ENCODE results near the gene MRPS10. TPM values are rescaled to one million over a fixed set of nuclear protein-coding genes. Genes with fewer than 3 reads are reported as not detected.

The MRPS10 gene
- total RNA-seq: 41.5 and 65.3 TPM in 2 replicates

GRCh38 chr6:42217519-42218367, at the start of gene MRPS10:
Gene MRPS10, minus strand, starts transcription at chr6:42217861. Its CDS starts 12 bp downstream, at chr6:42217849.

DNA sequence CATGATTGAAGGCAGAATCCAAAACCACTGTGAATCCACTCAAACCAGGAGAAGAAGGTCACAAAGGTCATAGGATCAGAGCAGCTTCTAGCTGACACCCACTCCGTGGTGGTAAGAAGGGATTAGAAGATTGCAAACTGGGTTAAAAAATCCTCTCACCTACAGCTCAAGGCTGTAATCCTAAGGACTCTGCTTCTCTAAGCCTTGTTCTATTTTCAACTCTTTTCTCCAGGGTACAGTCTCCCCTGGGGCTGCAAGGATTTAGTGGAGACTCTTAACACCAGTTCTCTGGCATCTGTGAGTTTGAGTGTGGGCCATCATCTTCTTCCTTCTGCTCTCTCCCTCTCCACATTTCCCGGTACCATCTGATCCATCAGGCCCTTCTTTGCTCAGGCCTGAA, 44.6 kb downstream of the MRPS10 start, which contains the start of gene GUCA1A:
TSS of gene GUCA1A (plus strand) at position 264 of the 400 bp plus-strand sequence. CDS start 250 bp downstream, outside the sequence.

Other genes starting within 250 kb of the MRPS10 start
- 14.4 and 14.7 TPM in 2 replicates for gene TAF8, start 167.3 kb downstream of the MRPS10 start, total RNA-seq
- gene C6orf132, start 75.2 kb downstream of the MRPS10 start, total RNA-seq: 0.29 and 0.99 TPM in 2 replicates
- 0.15 and 0.33 TPM in 2 replicates for gene GUCA1A, start 44.5 kb downstream of the MRPS10 start, total RNA-seq
- 0.17 and 0.73 TPM in 2 replicates for gene GUCA1B, start 22.9 kb downstream of the MRPS10 start, total RNA-seq
- gene TRERF1, start 234.1 kb upstream of the MRPS10 start, total RNA-seq: 8.9 and 10.3 TPM in 2 replicates

All from smooth muscle cell of trachea (primary cell).